Naive thymus-derived CD8-positive, alpha-beta T cell (primary cell): ENCODE results near the gene LELP1. TPM values are rescaled to one million over a fixed set of nuclear protein-coding genes. Genes with fewer than 3 reads are reported as not detected.

Source experiments
- ATAC-seq, 2 donors: fragments of 150-1000 bp; cut with Tn5 transposase in 1 of 2; sonication (Bioruptor Pico), chemical (Tn5 transposase) in 1 of 2; 1 replicate in 1 of 2; 2 replicates in 1 of 2; pipeline ENCODE4 v1.10.0; 2021; ENCODE audit warnings: mild to moderate bottlenecking in 2 of 2, moderate library complexity in 2 of 2
- POLR2A ChIA-PET: fragments of 350-600 bp; sonication (Branson Sonifier 250); formaldehyde crosslinking; loops from one replicate; lab custom pipeline; 2021; ENCODE audit warnings: antibody characterized with exemption; lab: Charles Lee
- DNase-seq, 10 donors: peaks; one replicate each; pipeline versions ENCODE4 v3.0.0 to v3.0.0-alpha.2; 2020 to 2022
- H3K27ac Mint-ChIP-seq, 10 donors: one replicate each; pipeline ENCODE4 v1.8.0; 2020 to 2022; ENCODE audit warnings: mild to moderate bottlenecking in 10 of 10, mixed read lengths in 10 of 10, moderate library complexity in 4 of 10, inconsistent platforms in 1 of 10
- H3K27me3 Mint-ChIP-seq, 5 donors: one replicate each; pipeline ENCODE4 v1.8.0; 2021 to 2022; ENCODE audit warnings: mixed read lengths in 5 of 5
- H3K36me3 Mint-ChIP-seq, 3 donors: one replicate each; pipeline ENCODE4 v1.8.0; 2020 to 2022; ENCODE audit warnings: mixed read lengths in 3 of 3, mild to moderate bottlenecking in 2 of 3, inconsistent platforms in 1 of 3
- H3K4me1 Mint-ChIP-seq, 4 donors: one replicate each; pipeline ENCODE4 v1.8.0; 2021 to 2022; ENCODE audit warnings: mixed read lengths in 4 of 4
- H3K4me3 Mint-ChIP-seq, 10 donors: one replicate each; pipeline ENCODE4 v1.8.0; 2020 to 2022; ENCODE audit warnings: mild to moderate bottlenecking in 10 of 10, mixed read lengths in 10 of 10, moderate library complexity in 6 of 10, inconsistent platforms in 1 of 10
- H3K9me3 Mint-ChIP-seq, 9 donors: one replicate each; pipeline ENCODE4 v1.8.0; 2020 to 2022; ENCODE audit warnings: mixed read lengths in 9 of 9, mild to moderate bottlenecking in 3 of 9, inconsistent platforms in 1 of 9, moderate library complexity in 1 of 9
- polyA plus RNA-seq, 3 donors: library from polyadenylated mRNA; unstranded; fragments of 300-500 nt; fragmentation: Illumina TruSeq; gene quantifications; one replicate each; pipeline ENCODE4 v1.2.3, GENCODE V29; 2021
- total RNA-seq, 8 experiments: library from RNA in 2 of 8; stranded (reverse) in 2 of 8; gene quantifications; one replicate each; pipeline ENCODE4 v1.2.3 and lab custom pipeline; 2021 to 2026

Gene LELP1
- total and polyA plus RNA-seq, 5 experiments from 2014 or later: not detected

DNA sequence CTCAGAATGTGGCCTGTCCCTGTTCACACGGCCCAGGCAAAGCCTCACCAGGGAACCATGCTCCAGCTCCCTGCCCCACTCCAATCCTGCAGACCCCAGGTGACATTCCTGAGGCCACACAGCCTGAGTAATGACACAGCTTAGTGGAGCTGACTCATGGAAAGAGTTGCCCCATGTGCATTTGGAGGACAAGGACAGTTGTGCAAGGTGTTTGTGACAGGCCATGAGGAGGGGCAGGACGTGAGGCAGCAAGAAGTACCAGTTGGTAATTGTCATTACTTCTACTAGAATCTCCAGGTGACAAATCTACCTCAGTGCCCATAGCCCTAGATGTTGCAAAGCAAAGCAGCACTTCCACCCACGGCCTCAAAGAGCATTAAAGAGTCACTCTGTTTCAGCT, 29.3 kb downstream of the LELP1 start:
- DNase-seq (no peak), ATAC-seq (no peak)
- Mint-ChIP-seq H3K4me3 (no peak overlapping the region), H3K27ac (no peak overlapping the region), H3K4me1 (peaks cover 0 to 3% (median 0%) of the 10 kb centered on the region in 4 donors), H3K27me3 (peaks cover 8 to 23% (median 13%) of the 10 kb centered on the region in 5 donors), H3K9me3 (no peaks in the 10 kb centered on the region), H3K36me3 (no peaks in the 10 kb centered on the region)
- POLR2A ChIA-PET: no interaction called here

DNA sequence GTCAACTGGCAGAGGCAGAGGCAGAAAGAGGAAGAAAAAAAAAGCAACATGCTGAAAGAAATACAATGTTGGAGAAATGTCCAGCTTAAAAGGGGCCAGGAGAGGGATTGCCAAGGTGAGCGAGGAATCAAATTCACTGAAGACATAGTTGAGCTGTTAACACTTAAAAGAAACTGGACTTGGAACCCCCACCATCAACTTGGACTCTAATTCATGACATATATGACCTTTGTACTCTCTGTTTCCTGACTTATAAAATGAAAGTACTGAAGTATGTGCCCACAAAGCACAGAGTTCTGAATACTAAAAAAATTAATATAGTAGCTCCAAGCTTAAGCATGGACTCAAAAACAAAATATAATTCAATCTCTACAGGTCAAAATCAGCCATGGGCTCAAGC, 30.2 kb downstream of the LELP1 start:
- Mint-ChIP-seq H3K36me3 (no peaks in the 10 kb centered on the region), H3K9me3 (no peaks in the 10 kb centered on the region), H3K4me1 (peaks cover 0 to 3% (median 0%) of the 10 kb centered on the region in 4 donors), H3K27me3 (peaks cover 9 to 23% (median 13%) of the 10 kb centered on the region in 5 donors), H3K4me3 (no peak overlapping the region), H3K27ac (no peak overlapping the region)
- POLR2A ChIA-PET: no interaction called here
- DNase-seq: no peak
- ATAC-seq: no peak

DNA sequence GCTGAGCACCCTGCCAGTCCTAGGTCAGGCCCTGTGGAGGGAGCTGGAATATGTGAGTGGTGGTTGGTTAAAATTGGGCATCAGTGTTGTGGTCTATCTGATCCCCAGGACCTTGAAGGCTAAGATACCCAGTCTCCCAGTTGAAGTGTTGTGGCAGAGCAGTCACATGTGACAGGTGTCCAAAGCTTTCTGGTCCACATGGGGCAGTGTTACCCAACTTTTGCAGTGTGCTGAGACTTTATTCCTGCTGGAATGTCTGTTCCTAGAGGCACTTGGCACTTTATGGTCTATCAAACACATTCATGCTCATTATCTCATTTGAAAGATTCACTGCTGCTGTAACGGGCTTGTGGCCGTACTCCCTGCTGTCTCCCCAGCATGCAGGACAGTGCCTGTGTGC, 35.3 kb downstream of the LELP1 start:
- POLR2A ChIA-PET: no interaction called here
- H3K27ac Mint-ChIP-seq: no peak overlapping the region
- H3K36me3 Mint-ChIP-seq: no peaks in the 10 kb centered on the region
- H3K27me3 Mint-ChIP-seq: peaks cover 9 to 19% (median 17%) of the 10 kb centered on the region in 5 donors
- ATAC-seq (no peak), DNase-seq (no peak)
- no peaks in the 10 kb centered on the region for H3K4me1 Mint-ChIP-seq
- H3K9me3 Mint-ChIP-seq: no peaks in the 10 kb centered on the region
- no peak overlapping the region for H3K4me3 Mint-ChIP-seq

DNA sequence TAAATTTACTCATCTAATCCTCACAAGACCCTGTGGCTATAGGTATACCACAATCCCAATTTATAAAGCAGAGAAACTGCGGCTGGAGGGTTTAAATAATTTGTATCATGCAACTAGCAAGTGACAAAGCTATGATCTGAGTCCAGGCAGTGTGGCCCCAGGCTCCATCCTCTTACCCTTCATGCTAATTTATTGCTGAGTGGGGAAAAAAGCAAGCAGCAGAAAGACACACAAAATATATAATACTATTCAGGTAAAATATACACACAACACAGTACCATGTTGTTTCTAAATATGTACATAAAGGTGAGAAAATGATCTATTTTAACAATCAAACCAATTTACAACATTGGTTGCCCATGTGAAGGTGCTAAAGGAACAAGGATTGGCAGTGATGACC, 38.9 kb downstream of the LELP1 start:
- Mint-ChIP-seq H3K27ac (no peak overlapping the region), H3K4me1 (no peaks in the 10 kb centered on the region), H3K27me3 (peaks cover 21 to 28% (median 25%) of the 10 kb centered on the region in 5 donors), H3K9me3 (peaks cover 0 to 10% (median 0%) of the 10 kb centered on the region in 9 donors), H3K4me3 (no peak overlapping the region), H3K36me3 (no peaks in the 10 kb centered on the region)
- DNase-seq (no peak), ATAC-seq (no peak)
- POLR2A ChIA-PET: no interaction called here

DNA sequence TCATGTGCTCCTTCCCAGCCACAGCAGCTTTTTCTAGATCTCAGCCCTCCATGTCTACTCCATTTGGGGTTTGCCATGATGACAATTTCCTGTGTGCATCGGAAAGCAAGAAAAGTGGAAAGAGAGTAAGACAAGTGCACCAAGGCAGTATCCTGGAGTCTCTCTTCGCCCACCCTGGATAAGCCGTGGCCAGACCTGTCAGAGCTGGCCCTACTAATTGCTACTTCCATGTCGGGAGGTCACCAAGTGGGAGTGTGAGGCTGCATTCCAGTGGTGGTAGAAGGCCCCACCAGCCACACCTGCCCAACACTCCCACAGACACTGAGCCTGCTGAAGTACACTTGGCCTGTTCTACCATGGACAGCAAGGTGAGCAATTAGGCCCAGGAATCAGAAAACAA, 42.2 kb downstream of the LELP1 start:
- H3K27ac Mint-ChIP-seq: no peak overlapping the region
- H3K4me1 Mint-ChIP-seq: no peaks in the 10 kb centered on the region
- POLR2A ChIA-PET: no interaction called here
- H3K36me3 Mint-ChIP-seq: no peaks in the 10 kb centered on the region
- peaks cover 0 to 10% (median 0%) of the 10 kb centered on the region in 9 donors for H3K9me3 Mint-ChIP-seq
- ATAC-seq (no peak), DNase-seq (no peak)
- no peak overlapping the region for H3K4me3 Mint-ChIP-seq
- peaks cover 18 to 49% (median 36%) of the 10 kb centered on the region in 5 donors for H3K27me3 Mint-ChIP-seq

DNA sequence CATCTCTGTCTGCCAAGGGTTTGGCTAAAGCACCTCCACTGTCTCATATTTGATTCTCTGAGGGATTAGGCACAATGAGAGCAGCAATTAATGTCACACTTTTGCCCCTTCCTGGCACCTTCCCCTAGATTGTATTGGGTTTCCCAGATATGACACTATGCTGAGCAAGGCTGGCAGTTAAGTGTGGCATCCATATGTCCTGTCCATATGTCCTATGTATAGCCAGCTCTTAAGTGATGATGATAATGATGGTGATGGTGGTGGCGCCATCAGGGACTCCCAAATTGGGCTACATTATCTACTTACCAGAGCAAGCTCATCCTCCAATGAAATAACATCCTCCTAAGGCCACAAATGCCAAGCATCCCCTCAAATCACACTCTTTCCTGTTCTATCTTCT, 42.8 kb downstream of the LELP1 start:
- no peak overlapping the region for H3K27ac Mint-ChIP-seq
- ATAC-seq: no peak

DNA sequence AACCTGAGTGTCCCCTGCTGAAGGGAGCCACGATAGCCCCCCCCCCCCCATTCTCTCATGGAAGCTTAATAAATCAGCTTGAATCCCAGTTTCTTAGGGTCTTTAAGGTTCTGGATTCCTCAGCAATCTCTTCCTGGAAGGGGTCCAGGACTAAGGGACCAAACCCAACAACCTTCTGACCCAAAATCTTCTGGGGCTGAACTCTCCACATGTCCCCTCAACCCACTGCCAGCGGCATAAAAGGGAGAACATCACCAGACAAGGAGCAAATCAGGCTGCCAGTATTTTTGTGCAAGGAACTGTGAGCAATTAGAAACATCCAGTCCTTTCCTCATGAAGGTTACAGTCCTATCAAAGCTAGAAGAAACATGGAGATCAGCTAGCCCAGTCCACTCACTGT, 43.6 kb downstream of the LELP1 start:
- Mint-ChIP-seq H3K27ac (no peak overlapping the region), H3K36me3 (no peaks in the 10 kb centered on the region), H3K9me3 (peaks cover 0 to 10% (median 0%) of the 10 kb centered on the region in 9 donors), H3K27me3 (peaks cover 24 to 50% (median 42%) of the 10 kb centered on the region in 5 donors), H3K4me3 (no peak overlapping the region), H3K4me1 (no peaks in the 10 kb centered on the region)
- POLR2A ChIA-PET: no interaction called here
- DNase-seq (no peak), ATAC-seq (no peak)

More for the DNA sequence above, 42.8 kb downstream of the LELP1 start:
- no peaks in the 10 kb centered on the region for H3K36me3 Mint-ChIP-seq
- H3K9me3 Mint-ChIP-seq: peaks cover 0 to 10% (median 0%) of the 10 kb centered on the region in 9 donors
- POLR2A ChIA-PET: no interaction called here
- peaks cover 21 to 49% (median 38%) of the 10 kb centered on the region in 5 donors for H3K27me3 Mint-ChIP-seq
- no peaks in the 10 kb centered on the region for H3K4me1 Mint-ChIP-seq
- no peak for DNase-seq
- H3K4me3 Mint-ChIP-seq: no peak overlapping the region

DNA sequence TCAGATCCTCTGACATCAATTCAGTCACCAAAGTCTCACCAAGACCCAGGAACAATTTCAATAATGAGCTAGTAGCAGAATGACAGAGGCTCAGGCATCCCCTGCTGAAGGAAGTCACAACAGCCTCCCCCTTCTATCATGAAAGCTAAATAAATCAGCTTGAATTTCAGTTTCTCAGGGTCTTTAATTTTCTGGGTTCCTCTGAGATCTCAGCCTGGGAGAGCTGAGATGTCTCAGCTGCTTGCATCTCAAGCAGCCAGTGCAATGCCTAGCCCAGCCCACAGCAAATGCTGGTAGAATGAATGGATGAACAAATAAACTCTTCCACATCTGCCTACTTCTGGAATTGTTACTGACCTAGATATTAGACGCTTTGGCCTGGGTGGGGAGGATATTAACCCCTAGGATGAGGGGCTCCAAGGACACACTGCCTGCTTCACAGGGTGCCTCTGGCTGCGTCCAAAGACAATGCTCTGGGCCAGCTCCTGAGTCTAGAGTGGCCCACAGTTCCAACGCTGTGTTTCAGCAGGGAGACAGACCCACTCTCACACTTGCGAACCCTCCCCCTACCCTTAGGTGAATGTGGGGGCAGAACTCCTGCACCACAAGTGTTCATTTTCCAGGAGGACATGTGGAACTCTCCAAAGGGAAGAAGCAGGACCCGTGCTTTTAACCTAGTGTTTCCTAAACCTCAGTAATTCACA, 45.1 kb downstream of the LELP1 start:
- H3K9me3 Mint-ChIP-seq: peaks cover 0 to 10% (median 0%) of the 10 kb centered on the region in 9 donors
- H3K27ac Mint-ChIP-seq: no peak overlapping the region
- ATAC-seq: no peak
- no peak for DNase-seq
- peaks cover 24 to 51% (median 40%) of the 10 kb centered on the region in 5 donors for H3K27me3 Mint-ChIP-seq
- POLR2A ChIA-PET: no interaction called here
- no peaks in the 10 kb centered on the region for H3K36me3 Mint-ChIP-seq
- H3K4me3 Mint-ChIP-seq: no peak overlapping the region
- H3K4me1 Mint-ChIP-seq: no peaks in the 10 kb centered on the region

DNA sequence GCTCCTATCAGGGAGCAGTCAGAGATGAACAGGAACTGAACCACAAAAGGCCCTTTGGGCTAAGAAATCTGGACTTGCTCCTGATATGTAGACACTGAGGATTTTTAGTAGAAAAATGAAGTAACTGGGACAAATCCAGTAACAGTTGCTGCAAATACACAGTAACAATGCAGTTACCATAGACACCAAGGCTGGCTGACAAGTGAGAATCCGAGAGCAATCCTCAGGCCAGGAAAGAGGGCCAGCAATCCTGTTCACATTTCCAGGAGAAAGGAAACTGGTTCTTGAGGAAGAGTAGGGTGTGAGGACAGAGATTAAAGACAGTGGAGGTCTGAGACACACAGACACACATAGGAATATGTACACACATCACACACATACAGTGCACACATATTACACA, 46.9 kb downstream of the LELP1 start:
- POLR2A ChIA-PET: no interaction called here
- DNase-seq (no peak), ATAC-seq (no peak)
- peaks cover 24 to 51% (median 40%) of the 10 kb centered on the region in 5 donors for H3K27me3 Mint-ChIP-seq
- no peak overlapping the region for H3K4me3 Mint-ChIP-seq
- peaks cover 0 to 3% (median 0%) of the 10 kb centered on the region in 9 donors for H3K9me3 Mint-ChIP-seq
- no peak overlapping the region for H3K27ac Mint-ChIP-seq
- H3K4me1 Mint-ChIP-seq: no peaks in the 10 kb centered on the region
- H3K36me3 Mint-ChIP-seq: no peaks in the 10 kb centered on the region

DNA sequence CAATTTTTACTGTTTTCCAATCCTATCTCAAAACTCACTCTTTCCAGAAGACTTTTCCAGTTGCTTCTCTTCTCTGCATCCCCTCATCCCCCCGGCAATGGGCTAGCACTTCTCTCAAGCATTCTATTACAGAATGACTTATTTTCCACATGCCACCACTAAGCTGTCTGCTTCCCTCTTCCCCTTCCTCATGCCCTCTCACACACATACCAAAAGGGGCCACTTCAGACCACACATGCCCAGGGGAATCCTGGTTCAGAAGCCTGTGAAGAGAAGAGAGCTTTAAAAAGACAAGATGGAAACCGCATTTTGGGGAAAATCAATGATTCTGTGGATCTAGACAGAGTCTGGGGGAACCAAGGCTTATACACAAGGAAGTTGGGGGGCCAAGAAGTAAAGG, 47.9 kb downstream of the LELP1 start:
- POLR2A ChIA-PET: no interaction called here

DNA sequence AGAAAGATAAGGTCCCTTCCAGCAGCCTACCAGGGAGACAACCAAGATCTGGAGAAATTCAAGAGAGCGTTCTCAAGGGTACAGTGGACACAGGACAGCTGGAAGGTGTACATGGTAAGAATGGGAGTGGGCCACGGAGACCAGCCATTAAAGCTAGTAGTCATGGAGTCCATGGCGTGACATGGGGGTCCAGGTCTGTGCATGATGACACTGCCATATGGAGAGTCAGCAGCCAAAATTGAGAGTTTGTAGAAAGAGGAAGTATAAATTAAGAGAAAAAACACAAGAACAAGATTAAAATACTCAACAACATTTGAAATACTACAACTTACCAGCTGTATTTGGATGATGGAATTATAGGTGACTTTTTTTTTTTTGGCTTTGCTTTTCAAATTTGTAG, 48.3 kb downstream of the LELP1 start:
- POLR2A ChIA-PET: no interaction called here
- Mint-ChIP-seq H3K9me3 (no peaks in the 10 kb centered on the region), H3K4me3 (no peak overlapping the region), H3K27me3 (peaks cover 18 to 43% (median 37%) of the 10 kb centered on the region in 5 donors), H3K27ac (no peak overlapping the region), H3K4me1 (no peaks in the 10 kb centered on the region), H3K36me3 (no peaks in the 10 kb centered on the region)
- DNase-seq: no peak
- ATAC-seq: no peak

More for the DNA sequence above, 47.9 kb downstream of the LELP1 start:
- H3K36me3 Mint-ChIP-seq: no peaks in the 10 kb centered on the region
- peaks cover 21 to 48% (median 41%) of the 10 kb centered on the region in 5 donors for H3K27me3 Mint-ChIP-seq
- H3K27ac Mint-ChIP-seq: no peak overlapping the region
- H3K4me3 Mint-ChIP-seq: no peak overlapping the region
- DNase-seq (no peak), ATAC-seq (no peak)
- no peaks in the 10 kb centered on the region for H3K4me1 Mint-ChIP-seq
- H3K9me3 Mint-ChIP-seq: peaks cover 0 to 3% (median 0%) of the 10 kb centered on the region in 9 donors

DNA sequence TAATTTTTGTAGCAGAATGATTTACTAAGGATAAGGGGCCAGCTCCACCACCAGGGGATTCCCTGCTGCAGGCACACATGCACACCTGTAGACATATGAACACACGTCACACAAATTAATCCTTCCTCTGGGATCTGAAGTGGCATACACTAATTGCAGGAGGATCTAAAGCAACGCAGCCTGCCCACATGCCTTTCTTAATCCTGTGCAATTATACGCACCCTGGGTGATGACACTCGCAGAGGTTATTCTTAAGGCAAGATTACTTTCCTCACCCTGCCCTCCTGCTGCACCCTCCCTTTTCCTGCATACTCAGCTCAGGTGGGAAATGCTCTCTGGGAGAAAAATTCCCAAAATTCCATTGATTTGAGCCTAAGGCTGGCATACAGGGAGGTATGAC, 48.8 kb downstream of the LELP1 start:
- ATAC-seq: no peak
- no peak for DNase-seq
- Mint-ChIP-seq H3K4me1 (no peaks in the 10 kb centered on the region), H3K27ac (no peak overlapping the region), H3K4me3 (no peak overlapping the region), H3K9me3 (no peaks in the 10 kb centered on the region), H3K36me3 (no peaks in the 10 kb centered on the region), H3K27me3 (peaks cover 15 to 41% (median 35%) of the 10 kb centered on the region in 5 donors)
- POLR2A ChIA-PET: no interaction called here

DNA sequence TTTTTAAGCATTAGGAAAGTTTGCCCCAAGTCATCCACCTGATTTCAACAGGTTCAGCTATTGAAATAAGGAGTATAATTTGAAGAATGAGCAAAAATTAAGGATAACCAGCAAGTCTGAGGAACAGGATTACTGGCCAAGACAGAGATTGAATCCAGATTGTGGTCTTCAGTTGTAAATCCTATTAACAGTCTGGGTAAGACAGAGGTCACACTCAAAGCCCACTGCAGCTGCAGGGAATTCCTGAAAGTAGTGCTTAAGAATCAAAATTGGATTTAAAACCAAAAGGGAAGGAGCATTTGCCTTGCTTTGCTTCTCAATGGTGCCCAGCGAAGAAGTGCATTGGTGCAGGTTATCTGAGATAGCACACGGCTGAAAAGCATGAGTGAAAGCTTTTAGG, 49.8 kb downstream of the LELP1 start:
- ATAC-seq (no peak), DNase-seq (no peak)
- Mint-ChIP-seq H3K4me3 (no peak overlapping the region), H3K36me3 (no peaks in the 10 kb centered on the region), H3K9me3 (no peaks in the 10 kb centered on the region), H3K4me1 (no peaks in the 10 kb centered on the region), H3K27me3 (peaks cover 9 to 31% (median 26%) of the 10 kb centered on the region in 5 donors), H3K27ac (no peak overlapping the region)
- POLR2A ChIA-PET: no interaction called here

DNA sequence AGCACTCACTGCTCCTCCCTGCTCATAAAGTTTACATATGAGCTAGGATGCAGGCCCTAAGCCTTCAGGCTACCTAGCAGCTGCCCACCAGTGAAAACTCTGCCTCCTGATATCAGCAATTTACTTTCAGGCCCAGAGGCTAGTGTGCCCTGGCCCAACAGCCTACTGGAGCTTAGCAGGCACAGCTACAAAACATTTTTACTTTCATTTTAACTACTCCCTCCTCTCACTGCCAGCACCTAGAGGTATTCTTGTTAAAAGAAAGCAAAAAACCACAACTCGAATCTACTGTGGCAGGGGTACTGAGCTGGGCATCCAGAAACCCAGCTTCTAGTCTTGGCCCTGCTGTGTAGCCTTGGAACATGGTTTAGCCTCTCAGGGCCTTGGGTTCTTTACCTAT, 50.5 kb downstream of the LELP1 start:
- peaks cover 9 to 30% (median 19%) of the 10 kb centered on the region in 5 donors for H3K27me3 Mint-ChIP-seq

More for the DNA sequence above, 50.5 kb downstream of the LELP1 start:
- Mint-ChIP-seq H3K4me1 (no peaks in the 10 kb centered on the region), H3K27ac (no peak overlapping the region), H3K36me3 (no peaks in the 10 kb centered on the region), H3K4me3 (no peak overlapping the region), H3K9me3 (no peaks in the 10 kb centered on the region)
- POLR2A ChIA-PET: no interaction called here
- no peak for ATAC-seq
- DNase-seq: no peak
